ENCODE results near the gene HDAC4. TPM values are rescaled to one million over a fixed set of nuclear protein-coding genes. Genes with fewer than 3 reads are reported as not detected.

HDAC4 gene
- total RNA-seq, 2 donors from 2014 or later = 34.1 to 39.1 TPM

DNA sequence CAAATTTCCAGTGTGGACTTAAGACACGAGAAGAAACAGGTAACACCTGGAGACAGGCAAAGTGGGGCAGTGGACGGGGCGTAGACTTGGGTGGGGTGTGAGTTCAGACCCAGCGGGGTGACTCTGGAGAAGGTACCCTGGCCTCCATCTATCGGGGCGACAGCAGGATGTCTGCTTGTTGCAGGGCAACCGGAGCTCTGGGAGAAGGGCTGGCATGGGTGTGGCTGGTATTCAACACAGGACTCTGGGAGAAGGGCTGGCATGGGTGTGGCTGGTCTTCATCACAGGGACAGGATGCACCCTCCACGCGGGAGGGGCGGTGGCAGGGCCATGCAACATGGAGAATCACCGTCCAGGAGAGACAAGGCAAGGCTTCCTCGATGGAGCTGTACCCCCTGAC is 198.5 kb downstream of the HDAC4 start:
- peaks cover 0 to 3% of the 10 kb centered on the region in 2 donors for H3K36me3 Mint-ChIP-seq
- ATAC-seq = no peak
- no peaks in the 10 kb centered on the region for H3K9me3 Mint-ChIP-seq

DNA sequence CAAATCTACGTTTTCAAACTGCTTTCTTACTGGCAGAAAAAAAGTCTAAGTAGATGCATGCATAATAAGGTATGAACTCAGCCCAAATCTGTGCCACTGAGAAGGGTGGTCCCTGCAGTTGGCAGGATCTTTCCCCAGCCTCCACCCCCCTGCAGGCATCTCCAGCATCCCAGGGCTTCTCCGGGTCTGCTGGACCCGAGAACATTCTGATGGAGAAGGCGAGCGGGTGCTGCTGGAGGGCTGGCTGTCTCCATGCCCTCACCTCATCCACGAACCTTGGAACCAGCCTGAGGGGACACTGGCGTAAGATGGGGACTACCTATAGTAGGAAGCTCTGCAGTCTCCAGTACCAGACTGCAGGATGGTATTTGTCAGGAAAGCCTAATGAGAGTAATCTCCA is 198.9 kb downstream of the HDAC4 start:
- H3K27ac Mint-ChIP-seq = peak overlapping the region in 1 of 2 donors; percentile 22
- H3K36me3 Mint-ChIP-seq = peaks cover 0 to 8% of the 10 kb centered on the region in 2 donors
- H3K9me3 Mint-ChIP-seq = no peaks in the 10 kb centered on the region
- DNase-seq (ENCODE audit: low spot score in 2 of 2) = no peak
- no peak for ATAC-seq

More for the DNA sequence above, 198.5 kb downstream of the HDAC4 start:
- DNase-seq (ENCODE audit: low spot score in 2 of 2) = no peak
- H3K27ac Mint-ChIP-seq = peak overlapping the region in 1 of 2 donors; percentile 7

DNA sequence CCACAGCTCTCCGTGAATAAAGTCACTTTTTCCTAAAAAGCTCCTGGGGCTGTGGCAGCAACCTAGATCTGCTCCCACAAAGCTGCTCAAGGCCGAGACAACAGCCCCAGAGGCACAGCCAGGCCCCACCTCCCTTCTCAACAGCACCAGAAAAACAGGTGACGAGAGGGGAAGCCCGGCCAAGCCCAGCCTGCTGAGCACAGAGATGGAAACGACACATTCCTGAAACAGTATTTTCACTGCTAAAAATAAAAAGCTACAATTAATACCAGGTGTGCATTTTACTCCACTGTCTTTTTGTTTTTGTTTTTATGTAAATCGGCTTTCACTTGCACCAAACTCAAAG is 199.3 kb downstream of the HDAC4 start:
- DNase-seq (ENCODE audit: low spot score in 2 of 2) = no peak
- Mint-ChIP-seq H3K36me3 (peaks cover 0 to 8% of the 10 kb centered on the region in 2 donors), H3K9me3 (no peaks in the 10 kb centered on the region), H3K27ac (peak overlapping the region in 1 of 2 donors; percentile 22)
- ATAC-seq = no peak

DNA sequence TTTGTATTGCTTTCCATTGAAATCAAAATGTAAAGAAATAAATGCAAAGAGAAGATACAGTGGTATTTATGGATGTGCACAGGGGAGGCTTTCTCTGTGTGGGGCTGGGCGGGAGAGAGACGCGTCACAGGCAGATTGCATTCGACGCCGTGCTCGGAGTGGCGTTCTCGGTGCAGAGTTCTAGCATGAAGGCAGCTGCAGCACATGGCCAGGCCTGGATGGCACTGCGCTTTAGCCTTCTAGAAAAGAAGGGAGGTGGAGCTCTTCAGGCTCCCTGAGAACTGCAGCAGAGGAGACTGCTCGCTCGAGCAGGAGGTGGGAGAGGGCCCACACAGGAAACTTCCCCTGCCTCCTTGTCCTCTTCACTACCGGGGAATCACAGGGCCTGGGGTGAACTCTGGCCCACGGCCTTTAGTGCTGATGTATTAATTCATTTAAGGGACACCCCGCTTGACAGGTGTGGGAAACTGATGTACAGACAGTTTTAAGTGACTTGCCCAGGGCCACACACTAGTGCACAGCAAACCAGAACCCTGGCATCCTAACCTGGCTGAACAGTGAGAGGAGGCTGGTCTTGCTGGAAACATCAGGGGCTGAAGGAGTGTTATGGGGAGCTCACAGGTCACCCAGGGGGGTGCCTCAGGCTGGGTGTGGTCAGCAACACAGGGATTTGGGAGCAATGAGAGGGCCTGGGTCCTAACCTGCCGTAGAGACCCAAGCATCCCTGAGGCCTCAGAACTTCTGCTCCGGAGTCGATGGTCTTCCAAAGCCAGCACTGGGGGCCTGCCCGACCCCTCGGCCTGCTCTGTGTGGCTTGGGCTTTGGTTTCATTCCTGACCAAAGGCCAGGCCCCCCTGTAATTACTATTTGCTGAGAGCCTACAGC is 199.9 kb downstream of the HDAC4 start:
- peak in 1 of 2 donors; percentile 42 for DNase-seq (ENCODE audit: low spot score in 2 of 2)
- no peak for ATAC-seq
- Mint-ChIP-seq H3K9me3 (no peaks in the 10 kb centered on the region), H3K36me3 (peaks cover 0 to 8% of the 10 kb centered on the region in 2 donors), H3K27ac (no peak overlapping the region)

DNA sequence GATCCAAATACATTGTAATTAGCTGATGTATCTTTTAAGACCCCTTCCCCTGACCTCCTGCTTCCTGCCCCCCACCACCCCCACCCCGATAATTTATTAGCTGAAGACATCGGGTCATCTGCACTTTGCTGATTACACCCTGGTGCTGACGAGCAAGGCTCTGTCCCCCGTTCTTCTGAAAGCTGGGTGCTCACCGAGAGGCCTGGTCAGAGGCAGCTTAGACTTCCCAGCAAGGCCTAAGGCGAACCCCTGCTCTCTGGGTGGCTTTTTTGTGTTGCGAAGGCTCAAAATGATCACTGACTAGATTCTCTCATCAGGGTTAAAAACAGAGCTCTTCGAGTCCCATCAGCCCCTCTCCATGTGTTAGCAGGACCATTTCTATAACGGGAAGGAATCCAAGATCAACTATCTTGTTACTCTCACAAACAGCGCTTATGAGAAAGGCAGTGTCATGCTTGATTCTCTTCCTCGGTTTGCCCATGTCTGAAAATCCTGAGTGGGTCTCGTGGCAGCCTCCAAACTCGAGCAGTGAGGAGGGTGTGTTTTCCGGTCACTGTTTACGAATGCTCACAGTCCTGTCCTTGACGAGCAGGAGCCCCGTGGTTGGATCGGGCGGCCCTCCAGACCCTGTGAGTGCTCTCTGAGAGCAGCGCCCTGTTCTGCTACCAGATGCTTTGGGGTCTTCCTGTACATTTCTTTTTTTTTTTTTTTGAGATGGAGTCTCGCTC is 201.6 kb downstream of the HDAC4 start:
- peak overlapping the region; percentile 33 to 79 for H3K27ac Mint-ChIP-seq
- DNase-seq (ENCODE audit: low spot score in 2 of 2) (no peak), ATAC-seq (no peak)
- no peaks in the 10 kb centered on the region for H3K9me3 Mint-ChIP-seq
- H3K36me3 Mint-ChIP-seq = peaks cover 0 to 8% of the 10 kb centered on the region in 2 donors

DNA sequence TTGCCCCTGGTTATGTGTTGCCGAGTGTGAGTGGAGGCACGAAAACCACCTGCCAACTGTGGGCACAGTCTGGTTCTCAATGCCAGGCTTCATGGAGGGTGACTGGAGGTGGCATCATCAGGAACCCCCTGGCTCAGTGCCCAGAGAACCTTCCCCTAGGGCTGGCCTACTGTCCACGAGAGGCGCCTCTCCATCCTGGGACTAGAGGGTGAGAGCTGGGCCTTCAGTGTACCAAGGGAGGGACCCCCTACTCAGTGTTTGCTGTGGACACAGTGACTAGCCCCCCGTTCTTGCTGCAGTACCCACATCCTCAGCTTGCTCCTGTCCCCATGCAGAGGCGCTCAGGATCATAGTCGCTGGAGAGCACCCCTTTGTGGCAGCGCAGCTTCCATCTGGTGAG is 202.6 kb downstream of the HDAC4 start:
- Mint-ChIP-seq H3K9me3 (no peaks in the 10 kb centered on the region), H3K36me3 (peaks cover 0 to 8% of the 10 kb centered on the region in 2 donors), H3K27ac (no peak overlapping the region)
- ATAC-seq (no peak), DNase-seq (ENCODE audit: low spot score in 2 of 2) (no peak)

DNA sequence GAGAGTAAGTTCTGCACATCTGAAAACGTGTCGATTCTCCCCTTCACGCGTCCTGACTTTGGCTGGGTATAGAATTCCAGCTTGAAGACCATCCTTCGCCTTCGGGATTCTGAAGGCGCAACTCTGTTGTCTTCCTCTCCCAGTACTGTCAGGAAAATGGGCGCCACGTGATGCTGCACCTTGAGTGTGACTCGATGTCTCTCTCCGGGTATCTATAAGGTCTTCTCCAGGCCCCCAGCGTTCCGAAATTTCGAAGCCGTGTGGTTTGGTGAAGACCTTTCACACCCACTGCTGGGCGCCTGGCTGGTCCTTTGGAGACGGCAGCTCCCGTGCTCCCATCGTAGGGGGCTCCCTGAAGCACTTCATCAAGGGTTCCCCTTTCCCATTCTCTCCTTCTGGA is 203.7 kb downstream of the HDAC4 start:
- ATAC-seq (no peak), DNase-seq (ENCODE audit: low spot score in 2 of 2) (no peak)
- Mint-ChIP-seq H3K9me3 (no peaks in the 10 kb centered on the region), H3K36me3 (peaks cover 0 to 8% of the 10 kb centered on the region in 2 donors), H3K27ac (no peak overlapping the region)

DNA sequence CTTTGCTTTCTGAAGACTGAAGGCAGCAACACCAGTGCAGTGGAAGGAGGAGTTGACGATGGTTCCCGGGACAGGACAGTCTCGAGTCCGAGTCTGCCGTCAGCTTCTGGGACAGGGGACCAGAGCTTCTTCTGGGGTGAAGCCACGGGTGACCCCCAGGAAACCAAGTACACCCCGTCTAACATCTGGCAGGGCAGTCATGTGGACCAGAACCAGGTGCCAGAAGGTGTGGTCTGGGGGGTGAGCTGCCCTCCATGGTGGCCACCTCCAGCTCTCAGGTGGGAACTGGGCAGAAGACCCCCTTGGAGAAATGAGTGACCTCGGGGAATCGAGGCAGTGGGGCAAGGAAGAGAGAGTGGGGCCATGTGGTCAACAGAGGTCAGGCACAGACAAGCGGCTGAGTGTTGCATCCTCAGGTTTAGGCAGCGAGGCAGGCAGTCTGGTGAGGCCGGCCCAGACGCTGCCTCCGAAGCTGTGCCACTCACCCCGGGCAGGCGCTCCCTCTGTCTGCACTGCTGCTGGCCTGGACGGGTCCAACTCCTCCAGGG is 204.3 kb downstream of the HDAC4 start:
- no peak for DNase-seq (ENCODE audit: low spot score in 2 of 2)
- no peaks in the 10 kb centered on the region for H3K9me3 Mint-ChIP-seq
- peak overlapping the region in 1 of 2 donors; percentile 49 for H3K27ac Mint-ChIP-seq
- peaks cover 0 to 8% of the 10 kb centered on the region in 2 donors for H3K36me3 Mint-ChIP-seq
- no peak for ATAC-seq

DNA sequence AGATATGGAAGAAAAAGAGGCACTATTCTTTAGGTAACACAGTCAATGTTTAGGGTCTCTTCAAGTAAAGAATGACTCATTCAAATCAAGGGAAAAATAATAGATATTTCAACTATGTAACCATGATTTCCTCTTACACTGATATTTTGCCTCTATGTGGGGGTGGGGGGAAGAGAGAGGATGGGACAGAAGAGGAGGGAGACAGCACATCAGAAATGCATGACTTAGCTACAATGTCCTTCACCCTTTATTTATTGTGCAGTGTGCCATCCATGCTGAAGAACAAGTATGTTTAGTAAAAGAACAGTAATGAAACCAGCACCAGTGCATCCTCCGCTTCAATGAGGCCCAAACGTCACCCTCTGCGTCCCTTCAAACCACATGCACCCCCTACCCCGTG is 204.8 kb downstream of the HDAC4 start:
- H3K9me3 Mint-ChIP-seq = no peaks in the 10 kb centered on the region
- DNase-seq (ENCODE audit: low spot score in 2 of 2) (no peak), ATAC-seq (no peak)
- peaks cover 0 to 8% of the 10 kb centered on the region in 2 donors for H3K36me3 Mint-ChIP-seq
- H3K27ac Mint-ChIP-seq = peak overlapping the region in 1 of 2 donors; percentile 49

DNA sequence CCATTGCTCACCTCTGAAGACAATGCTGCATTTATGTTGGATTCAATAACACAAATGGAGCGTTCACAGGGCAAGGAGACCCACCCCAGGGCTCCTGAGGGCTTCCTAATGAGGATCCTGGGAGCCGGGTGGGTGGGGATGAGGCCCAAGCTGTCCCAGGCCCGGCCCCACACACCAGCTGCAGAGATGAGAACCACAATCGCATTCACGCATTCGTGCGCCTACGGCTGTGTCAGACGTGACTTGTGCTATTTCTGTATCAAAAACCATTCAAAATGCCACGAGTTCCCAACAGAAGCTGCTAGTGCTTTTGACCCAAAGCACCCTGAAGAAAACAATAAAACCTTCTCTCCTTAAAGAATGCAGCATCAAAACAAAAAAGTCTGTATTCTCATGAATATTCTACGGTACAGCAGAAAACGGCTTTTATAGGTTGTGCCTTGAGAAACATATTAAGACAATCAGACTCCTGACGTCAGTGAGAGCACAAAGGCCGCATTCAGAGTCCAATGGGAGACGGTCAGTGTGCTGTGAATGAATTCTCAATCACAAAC is 205.4 kb downstream of the HDAC4 start:
- DNase-seq (ENCODE audit: low spot score in 2 of 2) (no peak), ATAC-seq (no peak)
- H3K27ac Mint-ChIP-seq = peak overlapping the region in 1 of 2 donors; percentile 49
- H3K9me3 Mint-ChIP-seq = no peaks in the 10 kb centered on the region
- H3K36me3 Mint-ChIP-seq = peaks cover 3 to 11% of the 10 kb centered on the region in 2 donors

DNA sequence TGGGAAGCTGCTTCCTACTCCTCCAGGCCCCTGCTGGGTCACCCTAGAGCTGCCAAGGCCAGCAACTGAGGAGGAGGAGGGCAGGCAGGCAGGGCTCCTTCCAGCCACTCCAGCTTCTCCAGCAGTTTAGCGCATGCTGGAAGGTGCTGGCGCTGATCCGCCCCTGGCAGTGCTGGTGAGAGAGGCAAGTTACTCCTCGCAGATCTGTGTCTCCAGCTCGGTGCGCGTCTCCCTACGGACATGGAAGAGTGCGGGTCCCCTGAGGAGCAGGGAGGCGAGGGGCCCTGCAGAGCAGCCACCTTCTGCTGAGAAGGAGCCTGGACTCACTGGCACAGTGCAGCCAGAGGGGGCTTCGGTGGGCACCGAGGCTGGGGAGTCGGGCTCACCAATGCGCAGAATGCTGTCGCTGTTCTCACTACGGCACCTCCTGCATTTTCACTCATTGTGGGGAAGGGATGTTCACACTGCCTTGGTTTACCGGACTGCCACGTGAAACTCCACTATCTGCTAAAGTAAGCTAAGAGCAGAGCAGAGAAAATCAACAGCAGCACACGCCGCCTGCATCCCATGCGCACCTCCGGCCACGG is 206.0 kb downstream of the HDAC4 start:
- H3K27ac Mint-ChIP-seq = no peak overlapping the region
- DNase-seq (ENCODE audit: low spot score in 2 of 2) (no peak), ATAC-seq (no peak)
- peaks cover 9 to 16% of the 10 kb centered on the region in 2 donors for H3K36me3 Mint-ChIP-seq
- no peaks in the 10 kb centered on the region for H3K9me3 Mint-ChIP-seq

DNA sequence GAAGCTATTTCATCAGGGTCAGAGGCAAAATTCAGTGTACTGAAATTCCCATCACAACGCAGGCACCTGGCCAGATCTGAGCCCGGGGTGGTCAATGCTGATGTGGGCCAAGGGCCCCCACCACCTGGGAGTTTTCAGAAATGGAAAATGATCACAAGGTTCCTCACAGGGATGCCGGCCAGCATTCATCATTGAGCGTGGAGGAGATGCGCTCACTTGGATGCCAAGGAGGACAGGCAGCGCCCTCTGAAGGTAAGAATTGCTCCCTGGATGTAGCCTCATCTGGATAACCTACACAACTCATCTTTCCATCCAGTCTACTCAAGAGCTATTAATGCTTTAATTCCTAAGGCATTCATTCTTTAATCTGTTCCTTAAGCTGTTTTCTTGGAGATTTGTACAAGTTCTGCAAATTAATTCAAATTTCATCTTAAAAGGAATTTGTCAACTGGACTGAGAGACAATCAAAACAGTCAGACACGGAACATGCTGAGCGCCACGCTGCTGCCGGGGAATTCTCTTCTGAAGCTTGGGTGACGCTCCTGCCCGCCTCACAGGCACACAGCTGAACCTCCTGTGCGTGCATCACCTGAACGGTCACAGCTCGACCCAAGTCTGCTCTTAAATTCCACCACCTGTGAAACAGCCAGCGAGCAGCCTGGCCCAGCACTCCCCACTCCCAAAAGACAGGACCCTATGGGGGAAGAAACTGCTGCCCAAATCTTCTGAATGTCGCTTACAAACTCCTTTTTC is 206.7 kb downstream of the HDAC4 start:
- no peak overlapping the region for H3K27ac Mint-ChIP-seq
- no peak for ATAC-seq
- no peaks in the 10 kb centered on the region for H3K9me3 Mint-ChIP-seq
- no peak for DNase-seq (ENCODE audit: low spot score in 2 of 2)
- H3K36me3 Mint-ChIP-seq = peaks cover 14 to 17% of the 10 kb centered on the region in 2 donors

DNA sequence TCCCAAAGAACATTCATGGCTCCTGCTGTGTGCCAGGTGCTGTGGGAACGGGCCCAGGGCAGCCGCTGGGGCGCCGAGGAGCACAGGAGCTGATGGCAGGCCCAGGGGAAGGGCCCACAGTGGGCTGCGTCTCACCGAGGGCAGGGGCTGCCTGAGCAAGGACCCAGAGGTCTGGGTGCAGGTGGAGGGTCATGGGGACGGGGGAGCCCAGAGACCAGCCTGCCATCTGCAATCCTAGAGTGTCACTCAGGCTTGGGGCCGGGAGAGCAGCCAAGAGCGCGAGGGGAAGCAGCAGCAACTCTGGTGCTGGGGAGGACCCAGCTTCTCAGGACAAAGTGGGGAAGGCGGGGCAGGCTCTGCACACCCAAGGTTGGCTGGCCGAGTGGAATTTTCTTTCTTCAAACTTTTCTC is 207.4 kb downstream of the HDAC4 start:
- Mint-ChIP-seq H3K27ac (peak overlapping the region in 1 of 2 donors; percentile 65), H3K36me3 (peaks cover 14 to 17% of the 10 kb centered on the region in 2 donors), H3K9me3 (no peaks in the 10 kb centered on the region)
- ATAC-seq (no peak), DNase-seq (ENCODE audit: low spot score in 2 of 2) (peak in 1 of 2 donors; percentile 23)

DNA sequence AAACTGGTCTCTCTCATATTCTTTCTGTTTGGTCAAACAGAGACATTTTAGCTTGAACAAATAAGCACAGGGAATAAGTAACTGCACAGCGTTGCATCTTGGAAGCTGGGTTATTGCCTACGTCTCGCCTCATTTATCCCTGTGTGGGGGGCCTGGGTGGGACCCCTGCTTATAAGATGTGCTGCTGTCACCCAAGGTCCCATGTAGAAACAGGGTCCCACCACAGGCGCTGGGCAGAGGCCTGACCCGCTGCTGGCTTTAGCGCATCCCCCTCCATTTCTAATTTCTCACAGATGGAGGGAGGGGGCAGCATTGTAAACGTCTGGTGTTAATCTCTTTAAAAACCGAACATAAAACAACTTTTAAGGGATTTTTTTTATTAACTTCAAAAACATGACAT is 207.8 kb downstream of the HDAC4 start:
- ATAC-seq (no peak), DNase-seq (ENCODE audit: low spot score in 2 of 2) (peak in 1 of 2 donors; percentile 11)
- Mint-ChIP-seq H3K36me3 (peaks cover 14 to 17% of the 10 kb centered on the region in 2 donors), H3K9me3 (no peaks in the 10 kb centered on the region), H3K27ac (peak overlapping the region in 1 of 2 donors; percentile 18)

DNA sequence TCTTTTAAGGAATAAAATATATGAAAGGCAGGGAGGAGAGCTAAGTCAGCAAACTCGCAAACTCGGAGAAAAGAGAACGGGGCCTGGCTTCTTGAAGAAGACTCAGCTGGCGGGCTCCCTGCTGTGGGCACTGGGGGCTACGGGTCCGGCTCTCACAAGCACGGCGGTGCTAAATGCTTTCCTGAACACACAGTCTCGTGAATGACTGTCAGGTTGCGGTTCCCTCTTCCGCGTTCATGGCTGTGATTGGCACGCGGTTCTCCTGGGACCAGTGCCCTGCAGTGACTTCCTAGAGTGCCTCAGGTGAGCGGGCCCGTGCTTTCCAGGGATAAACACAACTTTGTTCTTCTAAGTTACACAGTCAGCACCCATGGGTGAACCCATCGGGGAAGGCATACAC is 208.4 kb downstream of the HDAC4 start:
- H3K9me3 Mint-ChIP-seq = no peaks in the 10 kb centered on the region
- ATAC-seq = no peak
- no peak for DNase-seq (ENCODE audit: low spot score in 2 of 2)
- H3K27ac Mint-ChIP-seq = peak overlapping the region in 1 of 2 donors; percentile 18
- peaks cover 14 to 15% of the 10 kb centered on the region in 2 donors for H3K36me3 Mint-ChIP-seq

Data from activated naive CD4-positive, alpha-beta T cell treated with anti-CD3 and anti-CD28 coated beads, Interleukin-2, amount 50 U/mL, for 72 hours (primary cell).